ENCODE measurements around the gene NFIL3.
A peak's percentile ranks its signal among the peaks of the same experiment; 100 is the strongest.
"Not testable (repeated sequence)": the region's sequence is repeated elsewhere in the genome, so short reads cannot be mapped to it uniquely, and the experiment has no call there.

The NFIL3 gene

GRCh38 chr9:91395553-91396471 lies 27.8 kb downstream of the NFIL3 start:
- no peak for DNase-seq (ENCODE audit: low read depth in 2 of 2)

DNA sequence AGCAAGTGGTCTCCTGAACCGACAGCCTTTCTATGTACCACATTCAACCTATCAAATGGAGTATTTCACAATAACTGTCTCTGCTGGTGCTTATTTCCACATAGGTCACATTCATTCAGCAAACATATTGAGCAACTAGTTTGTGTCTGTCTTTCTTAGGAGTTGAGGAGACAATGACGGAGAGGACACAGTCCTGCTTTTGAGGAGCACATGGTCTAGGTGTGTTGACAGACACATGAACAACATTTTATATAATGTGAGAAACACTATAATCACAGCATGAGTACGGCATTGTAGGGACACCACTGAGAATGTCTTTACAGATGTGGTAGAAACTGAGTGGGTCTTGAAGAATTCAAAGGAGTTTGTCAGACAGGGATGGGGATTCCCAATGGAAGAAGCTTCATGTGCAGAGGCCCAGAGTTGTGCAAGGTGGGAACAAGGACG lies 28.5 kb downstream of the NFIL3 start:
- no peak for DNase-seq (ENCODE audit: low read depth in 2 of 2)

DNA sequence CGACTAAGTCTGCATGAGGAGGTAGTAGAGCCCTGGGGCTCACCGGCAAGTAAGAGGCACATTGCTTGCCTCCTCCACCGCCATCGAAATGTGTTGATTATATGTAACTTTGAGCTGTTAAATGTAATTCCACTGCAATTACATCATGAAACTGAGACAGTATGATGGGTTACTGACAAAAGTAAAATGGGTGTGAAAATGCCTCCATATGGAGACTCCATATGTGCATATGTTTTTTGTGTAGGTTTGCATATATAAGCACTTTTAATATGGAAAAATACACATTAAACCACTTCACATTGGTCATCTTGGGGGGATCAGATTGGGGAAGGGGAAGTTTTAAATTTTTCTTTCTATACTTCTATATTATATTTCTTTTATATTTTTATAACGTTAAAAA lies 29.8 kb downstream of the NFIL3 start:
- DNase-seq (ENCODE audit: low read depth in 2 of 2): no peak

DNA sequence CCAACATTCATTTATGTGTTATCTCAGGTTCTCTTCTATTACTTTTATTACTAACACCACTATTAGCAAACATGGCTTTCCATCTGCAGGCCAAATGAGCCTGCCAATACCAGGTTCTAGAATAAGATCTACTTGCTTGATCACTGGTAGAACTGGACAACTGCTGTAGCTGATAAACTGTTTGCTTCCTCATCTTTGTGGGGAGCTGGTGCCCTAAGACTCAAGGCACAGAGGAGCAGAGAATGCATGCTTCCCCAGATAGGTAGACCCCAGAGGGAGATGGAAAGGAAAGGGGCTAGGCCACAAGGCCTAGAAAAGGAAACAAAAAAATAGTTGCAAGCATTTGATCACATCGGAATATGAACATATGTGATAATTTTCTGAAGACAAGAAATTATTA lies 31.2 kb downstream of the NFIL3 start:
- DNase-seq (ENCODE audit: low read depth in 2 of 2): no peak

DNA sequence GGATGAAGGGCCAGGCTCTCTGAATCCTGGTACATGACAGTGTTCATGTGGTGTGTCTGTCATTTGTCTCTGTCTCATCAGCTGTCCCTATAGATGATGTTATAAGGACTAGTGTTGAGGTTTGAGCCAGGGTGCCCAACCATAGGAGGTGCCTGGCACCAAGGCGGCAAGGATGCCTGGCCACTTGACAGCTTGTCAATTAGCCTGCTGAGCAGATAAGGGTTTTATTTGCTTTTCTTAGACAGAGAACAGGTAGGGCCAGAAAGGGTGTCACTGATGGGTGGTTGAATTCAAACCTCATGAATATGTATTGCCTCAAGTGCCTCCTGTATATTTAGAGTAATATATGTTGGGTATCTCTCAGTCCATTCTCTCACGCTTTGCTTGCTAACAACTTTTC lies 31.8 kb downstream of the NFIL3 start:
- DNase-seq (ENCODE audit: low read depth in 2 of 2): no peak

- DNase-seq (ENCODE audit: low read depth in 2 of 2): no peak
Observed at GRCh38 chr9:91391412-91391811, 32.2 kb downstream of the NFIL3 start.

- DNase-seq (ENCODE audit: low read depth in 2 of 2): not testable (repeated sequence)
Observed at GRCh38 chr9:91389686-91390085, 33.9 kb downstream of the NFIL3 start.

- DNase-seq (ENCODE audit: low read depth in 2 of 2): no peak
Observed at GRCh38 chr9:91386765-91387164, 36.9 kb downstream of the NFIL3 start.

DNA sequence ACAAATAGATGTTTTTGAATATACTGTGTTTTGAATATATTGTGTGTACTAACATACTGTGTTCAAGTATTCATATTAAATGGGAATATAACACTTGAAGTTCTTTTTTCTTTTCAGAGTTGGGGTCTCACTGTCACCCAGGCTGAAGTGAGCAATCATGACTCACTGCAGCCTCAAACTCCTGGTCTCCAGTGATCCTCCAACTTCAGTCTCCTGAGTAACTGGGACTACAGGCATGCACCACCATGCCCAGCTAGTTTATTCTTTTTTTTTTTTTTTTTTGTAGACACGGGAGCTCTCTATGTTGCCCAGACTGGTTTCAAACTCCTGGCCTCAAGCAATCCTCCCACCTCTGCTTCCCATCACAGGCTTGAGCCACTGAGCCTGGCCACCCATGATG lies 38.7 kb downstream of the NFIL3 start:
- DNase-seq (ENCODE audit: low read depth in 2 of 2): no peak

- no peak for DNase-seq (ENCODE audit: low read depth in 2 of 2)
Observed at GRCh38 chr9:91383577-91383976, 40.1 kb downstream of the NFIL3 start.

DNA sequence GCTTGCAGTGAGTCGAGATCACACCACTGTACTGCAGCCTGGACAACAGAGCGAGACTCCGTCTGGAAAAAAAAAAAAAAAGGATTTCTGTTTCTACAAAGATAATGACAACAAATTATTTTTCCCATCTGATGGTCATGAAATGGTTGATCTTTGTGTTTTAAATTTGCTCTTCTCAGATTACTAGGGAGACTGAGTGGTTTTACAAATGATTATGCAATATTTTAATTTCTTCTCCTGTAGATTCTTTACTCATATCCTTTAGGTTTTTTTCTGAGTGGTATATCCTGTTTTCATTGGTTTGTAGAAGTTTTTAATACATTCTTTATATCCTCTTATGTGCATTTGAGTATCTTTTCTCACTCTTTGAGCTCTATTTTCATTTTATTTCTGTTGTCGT lies 41.3 kb downstream of the NFIL3 start:
- DNase-seq (ENCODE audit: low read depth in 2 of 2): no peak

GRCh38 chr9:91379426-91379825 lies 44.2 kb downstream of the NFIL3 start:
- no peak for DNase-seq (ENCODE audit: low read depth in 2 of 2)

GRCh38 chr9:91378695-91379127 lies 44.9 kb downstream of the NFIL3 start:
- DNase-seq (ENCODE audit: low read depth in 2 of 2): no peak

DNA sequence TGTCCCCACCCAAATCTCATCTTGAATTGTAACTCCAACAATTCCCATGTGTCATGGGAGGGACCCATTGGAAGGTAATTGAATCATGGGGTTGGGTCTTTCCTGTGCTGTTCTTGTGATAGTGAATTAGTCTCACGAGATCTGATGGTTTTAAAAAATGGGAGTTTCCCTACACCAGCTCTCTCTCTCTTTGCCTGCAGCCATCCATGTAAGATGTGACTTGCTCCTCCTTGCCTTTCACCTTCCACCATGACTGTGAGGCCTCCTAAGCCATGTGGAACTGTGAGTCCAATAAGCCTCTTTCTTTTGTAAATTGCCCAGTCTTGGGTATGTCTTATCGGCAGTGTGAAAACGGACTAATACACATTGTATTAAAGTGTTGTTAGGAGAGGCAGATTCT lies 45.6 kb downstream of the NFIL3 start:
- not testable (repeated sequence) for DNase-seq (ENCODE audit: low read depth in 2 of 2)

GRCh38 chr9:91376239-91376638 lies 47.4 kb downstream of the NFIL3 start:
- no peak for DNase-seq (ENCODE audit: low read depth in 2 of 2)

GRCh38 chr9:91374939-91375338 lies 48.7 kb downstream of the NFIL3 start:
- DNase-seq (ENCODE audit: low read depth in 2 of 2): no peak

GRCh38 chr9:91371894-91372293 lies 51.7 kb downstream of the NFIL3 start:
- DNase-seq (ENCODE audit: low read depth in 2 of 2): no peak

DNA sequence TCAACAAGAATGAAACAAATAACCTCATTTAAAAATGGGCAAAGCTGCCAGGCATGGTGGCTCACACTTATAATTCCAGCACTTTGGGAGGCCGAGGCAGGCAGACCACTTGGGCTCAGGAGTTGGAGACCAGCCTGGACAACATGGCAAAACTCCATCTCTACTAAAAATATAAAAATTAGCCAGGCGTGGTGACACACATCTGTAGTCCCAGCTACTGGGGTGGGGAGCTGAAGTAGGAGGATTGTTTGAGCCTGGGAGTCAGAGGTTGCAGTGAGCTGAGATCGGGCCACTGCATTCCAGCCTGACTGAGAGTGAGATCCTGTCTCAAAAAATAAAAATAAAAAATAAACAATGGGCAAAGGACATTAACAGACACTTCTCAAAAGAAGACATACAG lies 53.6 kb downstream of the NFIL3 start:
- DNase-seq (ENCODE audit: low read depth in 2 of 2): not testable (repeated sequence)

DNA sequence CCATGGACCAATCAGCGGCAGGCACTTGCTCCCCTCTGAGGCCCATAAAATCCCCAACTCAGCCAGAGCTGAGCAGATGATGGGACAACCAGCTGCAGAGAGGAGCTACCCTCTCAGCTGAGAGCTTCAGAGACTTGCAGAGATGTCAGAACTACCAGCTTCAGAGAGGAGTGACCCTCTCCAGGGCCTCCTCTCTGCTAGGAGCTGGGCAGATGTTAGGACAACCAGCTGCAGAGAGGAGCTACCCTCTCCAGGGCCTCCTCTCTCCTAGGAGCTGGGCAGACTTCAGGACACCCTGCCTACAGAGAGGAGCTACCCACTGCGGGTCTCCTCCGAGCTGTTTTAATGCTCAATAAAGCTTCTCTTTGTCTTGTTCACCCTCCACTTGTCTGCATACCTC lies 58.9 kb downstream of the NFIL3 start:
- DNase-seq (ENCODE audit: low read depth in 2 of 2): no peak

GRCh38 chr9:91364005-91364404 lies 59.6 kb downstream of the NFIL3 start:
- DNase-seq (ENCODE audit: low read depth in 2 of 2): no peak

GRCh38 chr9:91362051-91362611 lies 61.5 kb downstream of the NFIL3 start:
- no peak for DNase-seq (ENCODE audit: low read depth in 2 of 2)

DNA sequence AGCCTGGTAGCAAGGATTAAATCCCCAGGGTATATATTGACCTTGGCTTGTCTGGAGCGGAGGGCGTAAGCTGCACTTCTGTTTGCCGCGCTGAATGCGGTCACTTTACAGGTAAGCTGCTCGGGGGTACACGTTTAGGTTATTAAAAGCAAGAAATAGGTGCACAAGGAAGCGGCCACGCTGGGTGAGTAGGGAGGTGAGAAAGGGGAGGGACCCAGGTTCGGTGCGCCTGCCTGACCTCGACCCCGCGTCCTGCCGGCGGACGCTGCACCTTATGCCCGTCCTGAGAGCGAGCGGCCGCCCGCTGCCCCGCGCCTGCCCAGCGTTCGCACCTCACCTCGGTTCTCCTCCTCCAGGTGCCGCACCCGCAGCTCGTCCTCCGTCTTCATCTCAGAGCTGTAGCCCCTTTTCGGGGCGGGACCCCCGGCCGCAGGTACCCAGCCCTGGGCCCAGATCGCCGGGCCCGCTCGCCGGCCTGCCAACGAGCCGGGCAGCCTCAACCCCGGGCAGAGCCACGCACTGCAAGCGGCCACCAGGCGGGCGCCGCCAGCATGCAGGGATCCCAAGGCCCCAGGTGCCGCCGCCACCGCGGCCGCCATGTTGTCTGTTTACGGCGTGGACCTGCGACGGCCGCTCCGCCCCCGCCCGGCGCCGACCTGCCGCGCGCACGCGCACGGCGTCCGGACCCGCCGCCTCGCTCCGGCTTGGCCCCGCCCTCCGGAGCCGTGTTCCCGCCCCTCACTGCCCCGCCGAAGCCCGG lies 62.2 kb downstream of the NFIL3 start, which contains the start of gene AUH:
Gene AUH, minus strand, starts transcription at position 628 of the 760 bp plus-strand sequence. Its CDS starts 29 bp downstream, at position 599.
- peak; percentile 82 to 86 for DNase-seq (ENCODE audit: low read depth in 2 of 2)
